Trophoblast cell (in vitro differentiated cells and primary cell): ENCODE data around the gene CABP4.

ENCODE experiments used
- DNase-seq, 2 donors: peaks; one replicate each; pipeline ENCODE4 v3.0.0-alpha.2; 2016
- H2AFZ ChIP-seq: 2 replicates; pipeline ENCODE4 v1.6.1; 2013; ENCODE audit warnings: low read length, moderate library complexity, mild to moderate bottlenecking; ENCODE audit not compliant: insufficient read depth, poor library complexity
- H2AK5ac ChIP-seq: 2 replicates; pipeline ENCODE4 v1.6.1; 2013; ENCODE audit warnings: mild to moderate bottlenecking, low read length
- H2BK120ac ChIP-seq: 2 replicates; pipeline ENCODE4 v1.6.1; 2013; ENCODE audit warnings: low read length, mild to moderate bottlenecking, moderate library complexity; ENCODE audit not compliant: insufficient read depth, poor library complexity
- H2BK12ac ChIP-seq: 2 replicates; pipeline ENCODE4 v1.6.1; 2013; ENCODE audit warnings: mild to moderate bottlenecking, low read length, moderate library complexity
- H2BK5ac ChIP-seq: 2 replicates; pipeline ENCODE4 v1.6.1; 2013; ENCODE audit warnings: low read length, low read depth, moderate library complexity, mild to moderate bottlenecking; ENCODE audit not compliant: poor library complexity
- H3K14ac ChIP-seq: 2 replicates; pipeline ENCODE4 v1.6.1; 2013; ENCODE audit warnings: mild to moderate bottlenecking, low read length
- H3K18ac ChIP-seq: 2 replicates; pipeline ENCODE4 v1.6.1; 2013; ENCODE audit warnings: mild to moderate bottlenecking, low read length
- H3K23ac ChIP-seq: 2 replicates; pipeline ENCODE4 v1.6.1; 2013; ENCODE audit warnings: low read length
- H3K27ac ChIP-seq: 2 replicates; pipeline ENCODE4 v1.5.1; 2013; ENCODE audit warnings: low read depth, mild to moderate bottlenecking, inconsistent platforms, low read length, moderate library complexity
- H3K27me3 ChIP-seq: 2 replicates; pipeline ENCODE4 v1.6.1; 2013; ENCODE audit warnings: inconsistent platforms, mild to moderate bottlenecking, low read length, moderate library complexity; ENCODE audit not compliant: insufficient read depth
- H3K36me3 ChIP-seq, 2 experiments: 1 replicate in 1 of 2; 2 replicates in 1 of 2; pipeline ENCODE4 v1.6.1; 2013; ENCODE audit warnings: low read length in 2 of 2, mild to moderate bottlenecking in 2 of 2, moderate library complexity in 1 of 2; ENCODE audit not compliant: insufficient read depth in 2 of 2, control insufficient read depth in 1 of 2
- H3K4ac ChIP-seq: 2 replicates; pipeline ENCODE4 v1.6.1; 2013; ENCODE audit warnings: low read depth, mild to moderate bottlenecking, low read length, moderate library complexity
- H3K4me1 ChIP-seq, 2 experiments: 1 replicate in 1 of 2; 2 replicates in 1 of 2; pipeline ENCODE4 v1.6.1; 2013; ENCODE audit warnings: low read length in 2 of 2, mild to moderate bottlenecking in 2 of 2, moderate library complexity in 1 of 2; ENCODE audit not compliant: insufficient read depth in 2 of 2, control insufficient read depth in 1 of 2
- H3K4me2 ChIP-seq: 2 replicates; pipeline ENCODE4 v1.6.1; 2013; ENCODE audit warnings: inconsistent platforms, mild to moderate bottlenecking, low read length, moderate library complexity
- H3K4me3 ChIP-seq: 2 replicates; pipeline ENCODE4 v1.5.1; 2013; ENCODE audit warnings: mild to moderate bottlenecking, low read depth, low read length, inconsistent platforms
- H3K79me1 ChIP-seq: one replicate; pipeline ENCODE4 v1.6.1; 2013; ENCODE audit warnings: low read length
- H3K79me2 ChIP-seq: 2 replicates; pipeline ENCODE4 v1.6.1; 2013; ENCODE audit warnings: low read length, mild to moderate bottlenecking; ENCODE audit not compliant: control insufficient read depth, insufficient read depth, poor library complexity
- H3K9ac ChIP-seq: 2 replicates; pipeline ENCODE4 v1.6.1; 2013; ENCODE audit warnings: mild to moderate bottlenecking, low read length
- H3K9me3 ChIP-seq: 2 replicates; pipeline ENCODE4 v1.6.1; 2013; ENCODE audit warnings: low read depth, mild to moderate bottlenecking, control low read depth, inconsistent platforms, low read length; ENCODE audit not compliant: insufficient read depth
- H4K12ac ChIP-seq: 2 replicates; pipeline ENCODE4 v1.6.1; 2013; ENCODE audit warnings: low read depth, mild to moderate bottlenecking, low read length, moderate library complexity
- H4K8ac ChIP-seq: 2 replicates; pipeline ENCODE4 v1.6.1; 2013; ENCODE audit warnings: low read depth, mild to moderate bottlenecking, low read length, moderate library complexity
- H4K91ac ChIP-seq: one replicate; pipeline ENCODE4 v1.6.1; 2013; ENCODE audit warnings: low read depth, mild to moderate bottlenecking, low read length, moderate library complexity
- WGBS: extraction: QIAGEN DNeasy Blood & Tissue Kit; methylation state at CpG from one replicate; pipeline ENCODE4 v1.1.7; 2013; ENCODE audit warnings: missing lambda C conversion rate; ENCODE audit not compliant: insufficient read length, insufficient coverage; ENCODE audit errors: extremely low coverage; 5-methylcytosine and 5-hydroxymethylcytosine counted together

CABP4 gene

GRCh38 chr11:67448220-67448609, 6.9 kb upstream of the CABP4 start:
- Histone ChIP-seq H3K79me2 (no peaks in the 10 kb centered on the region), H3K18ac (no peak overlapping the region), H2BK5ac (no peak overlapping the region), H3K27ac (no peak overlapping the region), H3K79me1 (peaks cover 5% of the 10 kb centered on the region), H3K4me1 (no peaks in the 10 kb centered on the region), H3K9me3 (peaks cover 4% of the 10 kb centered on the region), H3K4me2 (no peak overlapping the region), H3K9ac (no peak overlapping the region), H3K4me3 (no peak overlapping the region), H3K36me3 (no peaks in the 10 kb centered on the region), H4K91ac (no peak overlapping the region), H3K23ac (no peak overlapping the region), H4K12ac (no peak overlapping the region), H4K8ac (no peak overlapping the region), H3K4ac (no peak overlapping the region), H3K14ac (no peak overlapping the region), H2AK5ac (no peak overlapping the region), H3K27me3 (no peaks in the 10 kb centered on the region), H2AFZ (no peak overlapping the region), H2BK12ac (no peak overlapping the region), H2BK120ac (no peak overlapping the region)
- DNase-seq, result no peak
- no CpG with 5 or more reads among the region's 7 CpGs for WGBS

DNA sequence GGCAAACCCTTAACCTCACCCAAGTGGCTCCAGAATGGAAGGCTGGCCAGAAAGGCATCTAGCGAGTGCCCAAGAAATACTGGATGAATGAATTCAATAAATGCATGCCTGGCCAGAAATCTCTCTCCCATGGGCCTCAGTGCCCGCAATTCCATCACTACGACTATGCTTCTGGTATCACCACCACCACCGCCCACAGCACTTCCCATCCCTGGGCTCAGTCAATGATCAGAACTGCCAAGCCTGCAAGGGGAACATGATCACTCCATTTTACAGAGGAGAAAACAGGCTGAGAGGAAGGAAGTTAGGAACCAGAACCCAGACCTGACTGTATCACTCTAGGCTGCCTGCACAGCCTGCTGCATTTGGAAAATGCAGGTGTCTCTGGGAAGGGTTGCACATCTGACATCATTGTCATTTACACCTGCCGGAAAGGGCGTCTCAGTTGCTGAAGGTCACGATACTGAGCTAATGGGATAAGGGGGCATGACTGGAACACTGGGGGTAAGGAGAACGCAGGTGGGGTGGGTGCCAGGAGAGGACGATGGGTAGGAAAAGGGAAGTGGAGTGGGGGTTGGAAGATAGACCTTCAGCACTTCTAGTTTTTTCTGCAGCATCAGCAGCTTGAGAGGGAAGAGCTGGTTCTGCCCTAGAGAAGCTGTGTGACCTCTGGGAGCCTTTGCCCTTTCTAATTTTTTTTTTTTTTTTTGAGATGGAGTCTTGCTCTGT, 5.9 kb upstream of the CABP4 start:
- H2BK120ac ChIP-seq, result no peak overlapping the region
- no peaks in the 10 kb centered on the region for H3K79me2 ChIP-seq
- H3K14ac ChIP-seq, result no peak overlapping the region
- no peak overlapping the region for H3K9ac ChIP-seq
- no peak overlapping the region for H3K4me3 ChIP-seq
- H4K91ac ChIP-seq, result no peak overlapping the region
- H3K9me3 ChIP-seq, result peaks cover 4% of the 10 kb centered on the region
- H3K18ac ChIP-seq, result no peak overlapping the region
- no CpG with 5 or more reads among the region's 9 CpGs for WGBS
- H2AFZ ChIP-seq, result no peak overlapping the region
- no peak overlapping the region for H2BK12ac ChIP-seq
- H2BK5ac ChIP-seq, result no peak overlapping the region
- H3K27ac ChIP-seq, result no peak overlapping the region
- DNase-seq, result no peak
- no peak overlapping the region for H2AK5ac ChIP-seq
- no peaks in the 10 kb centered on the region for H3K27me3 ChIP-seq
- H3K79me1 ChIP-seq, result peaks cover 3% of the 10 kb centered on the region
- no peak overlapping the region for H3K4me2 ChIP-seq
- H3K4me1 ChIP-seq, result no peaks in the 10 kb centered on the region
- no peak overlapping the region for H4K8ac ChIP-seq
- H4K12ac ChIP-seq, result no peak overlapping the region
- H3K36me3 ChIP-seq, result no peaks in the 10 kb centered on the region
- no peak overlapping the region for H3K4ac ChIP-seq
- H3K23ac ChIP-seq, result no peak overlapping the region

DNA sequence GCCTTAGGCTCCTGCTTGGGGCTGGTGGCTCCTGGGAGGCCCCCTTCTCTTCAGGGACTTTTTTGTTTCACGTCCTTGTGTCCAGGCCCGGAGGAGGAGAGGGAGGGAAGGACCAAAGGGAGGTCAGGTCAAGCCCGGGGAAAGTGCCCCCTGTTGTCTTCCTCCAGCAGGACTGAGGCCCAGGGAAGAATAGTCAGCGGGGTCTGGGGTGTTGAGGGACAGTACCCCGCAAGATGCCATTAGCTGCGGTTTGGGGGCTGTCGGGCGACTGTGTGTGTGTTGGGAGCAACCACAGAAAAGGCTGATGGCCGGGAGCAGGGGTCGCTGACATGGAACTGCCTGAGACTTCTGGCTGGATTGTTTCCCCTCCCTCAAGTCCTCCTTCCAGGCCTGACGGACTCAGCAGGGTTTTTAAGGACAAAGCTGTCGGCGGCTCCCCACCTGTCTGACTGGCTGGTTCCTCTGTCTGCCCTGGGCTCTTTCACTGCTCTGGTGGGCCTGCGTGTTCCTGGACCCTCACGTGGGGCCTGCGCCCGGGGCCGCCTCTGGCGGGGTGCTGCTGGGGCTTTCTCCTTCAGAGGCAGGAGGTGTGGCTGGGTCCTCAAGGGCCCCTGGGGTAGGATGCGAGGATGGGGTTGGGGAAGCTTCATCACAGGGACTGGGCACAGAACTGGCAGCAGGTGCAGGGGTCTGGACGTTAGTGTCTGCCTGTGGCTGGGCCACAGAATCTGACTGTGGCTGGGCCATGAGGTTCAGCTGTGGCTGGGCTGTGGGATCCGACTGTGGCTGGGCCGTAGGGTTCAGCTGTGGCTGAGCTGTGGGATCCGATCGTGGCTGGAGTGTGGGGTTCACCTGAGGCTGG, 4.1 kb upstream of the CABP4 start:
- Histone ChIP-seq H3K79me2 (no peaks in the 10 kb centered on the region), H2AFZ (no peak overlapping the region), H3K27ac (no peak overlapping the region), H2BK12ac (no peak overlapping the region), H3K27me3 (no peaks in the 10 kb centered on the region), H2BK5ac (no peak overlapping the region), H4K91ac (no peak overlapping the region), H3K9ac (no peak overlapping the region), H4K8ac (no peak overlapping the region), H2AK5ac (no peak overlapping the region), H3K18ac (no peak overlapping the region), H2BK120ac (no peak overlapping the region), H3K4me3 (no peak overlapping the region), H3K4ac (no peak overlapping the region), H3K79me1 (peaks cover 3% of the 10 kb centered on the region), H4K12ac (no peak overlapping the region), H3K4me2 (no peak overlapping the region), H3K9me3 (peaks cover 4% of the 10 kb centered on the region), H3K23ac (no peak overlapping the region), H3K4me1 (no peaks in the 10 kb centered on the region), H3K36me3 (no peaks in the 10 kb centered on the region), H3K14ac (no peak overlapping the region)
- no CpG with 5 or more reads among the region's 25 CpGs for WGBS
- no peak for DNase-seq

GRCh38 chr11:67451658-67451976, 3.5 kb upstream of the CABP4 start:
- no CpG with 5 or more reads among the region's 14 CpGs for WGBS
- H3K79me2 ChIP-seq, result no peaks in the 10 kb centered on the region
- no peak overlapping the region for H2BK120ac ChIP-seq
- H3K27ac ChIP-seq, result no peak overlapping the region
- no peak overlapping the region for H2AK5ac ChIP-seq
- no peak for DNase-seq
- H3K9me3 ChIP-seq, result peaks cover 4% of the 10 kb centered on the region
- no peak overlapping the region for H4K91ac ChIP-seq
- H3K18ac ChIP-seq, result no peak overlapping the region
- no peaks in the 10 kb centered on the region for H3K27me3 ChIP-seq
- H3K4me2 ChIP-seq, result no peak overlapping the region
- H3K4ac ChIP-seq, result no peak overlapping the region
- no peak overlapping the region for H3K9ac ChIP-seq
- H3K4me1 ChIP-seq, result no peaks in the 10 kb centered on the region
- no peak overlapping the region for H3K14ac ChIP-seq
- no peak overlapping the region for H2AFZ ChIP-seq
- H3K36me3 ChIP-seq, result no peaks in the 10 kb centered on the region
- H2BK5ac ChIP-seq, result no peak overlapping the region
- H3K4me3 ChIP-seq, result no peak overlapping the region
- H4K12ac ChIP-seq, result no peak overlapping the region
- no peak overlapping the region for H4K8ac ChIP-seq
- no peak overlapping the region for H3K23ac ChIP-seq
- H2BK12ac ChIP-seq, result no peak overlapping the region
- H3K79me1 ChIP-seq, result peaks cover 3% of the 10 kb centered on the region
